AG09309 (cell line): ENCODE measurements around the gene TJP3.
A peak's percentile ranks its signal among the peaks of the same experiment; 100 is the strongest.

Experiments
- DNase-seq: peaks from one replicate; pipeline ENCODE4 v3.0.0-alpha.2; 2010; ENCODE audit warnings: low read depth
- H3K4me3 ChIP-seq: 2 replicates; pipeline ENCODE4 v1.5.1; 2011; ENCODE audit warnings: mild to moderate bottlenecking, low read depth, low read length, moderate library complexity; ENCODE audit not compliant: control insufficient read depth
- CTCF ChIP-seq: IDR thresholded peaks from 2 replicates; pipeline ENCODE4 v1.5.1; 2011; ENCODE audit warnings: mild to moderate bottlenecking, low read depth, low read length, inconsistent platforms; ENCODE audit not compliant: insufficient read depth, control insufficient read depth; ENCODE audit errors: missing control alignments

The TJP3 gene

GRCh38 chr19:3668331-3669081 lies 39.7 kb upstream of the TJP3 start:
- TF ChIP-seq CTCF = no peak
- H3K4me3 ChIP-seq = no peak overlapping the region
- no peak for DNase-seq

GRCh38 chr19:3669082-3669946 lies 38.9 kb upstream of the TJP3 start:
- DNase-seq = no peak
- TF ChIP-seq CTCF = no peak
- no peak overlapping the region for H3K4me3 ChIP-seq

GRCh38 chr19:3669947-3670795 lies 38.0 kb upstream of the TJP3 start:
- H3K4me3 ChIP-seq = peak overlapping the region; percentile 4
- peak; percentile 38 for DNase-seq
- TF ChIP-seq CTCF = no peak

- DNase-seq = no peak
- H3K4me3 ChIP-seq = peak overlapping the region; percentile 9
- no peak for TF ChIP-seq CTCF
These were observed 37.1 kb upstream of the TJP3 start for GRCh38 chr19:3670796-3671679.

- no peak overlapping the region for H3K4me3 ChIP-seq
- DNase-seq = no peak
- no peak for TF ChIP-seq CTCF
These were observed 36.3 kb upstream of the TJP3 start for GRCh38 chr19:3671680-3672574.
